Measurements from ENCODE around the gene ZNRD2. TPM values are rescaled to one million over a fixed set of nuclear protein-coding genes. Genes with fewer than 3 reads are reported as not detected.

Gene ZNRD2
- total and polyA plus RNA-seq, 10 of the 15 experiments (the other 5 are each of a cell fraction or from before 2014, with no cell fraction given) = 7.9 to 111 (median 55.4) TPM

DNA sequence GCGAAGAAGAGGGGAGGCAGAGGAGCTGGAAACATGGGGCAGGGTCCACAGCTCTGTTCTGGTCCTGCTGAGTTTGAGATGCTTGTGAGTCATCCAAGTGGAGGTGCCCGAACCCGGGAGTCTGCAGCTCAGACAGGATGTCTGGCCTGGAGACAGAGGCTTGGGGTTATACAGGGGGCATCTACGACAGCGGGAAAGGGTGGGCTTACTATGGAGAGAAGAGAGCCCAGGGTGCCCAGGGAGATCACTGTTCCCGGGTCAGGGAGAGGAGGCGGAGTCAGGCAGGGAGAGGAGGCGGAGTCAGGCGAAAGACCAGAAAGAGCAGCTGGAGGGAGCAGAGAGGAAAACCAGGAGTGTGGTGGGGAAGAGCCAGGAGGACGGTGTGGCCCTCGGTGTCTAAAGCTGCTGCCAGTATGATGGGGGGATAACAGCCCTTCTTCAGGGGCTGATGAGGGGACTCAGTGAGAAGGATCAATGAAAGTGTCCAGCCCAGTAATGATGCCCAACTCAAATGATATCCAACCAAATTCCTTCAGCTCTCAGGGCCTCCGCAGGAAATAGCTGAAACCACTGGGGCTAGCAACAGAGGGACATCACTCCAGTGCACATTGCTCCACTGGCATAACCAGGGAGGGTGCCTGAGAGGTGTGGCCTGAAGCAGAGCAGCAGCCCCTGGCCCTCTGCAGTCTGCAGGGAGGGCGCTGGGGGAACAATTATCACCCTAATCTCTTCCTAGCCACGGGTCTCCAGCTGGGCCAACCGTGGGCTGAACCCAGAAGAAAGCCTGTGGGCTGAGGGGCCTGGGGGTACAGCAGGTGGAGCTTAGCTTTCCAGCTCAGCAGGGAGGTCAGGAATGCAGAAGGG is 9.5 kb upstream of the ZNRD2 start (continued):
- TF ChIP-seq, protein P1, sequence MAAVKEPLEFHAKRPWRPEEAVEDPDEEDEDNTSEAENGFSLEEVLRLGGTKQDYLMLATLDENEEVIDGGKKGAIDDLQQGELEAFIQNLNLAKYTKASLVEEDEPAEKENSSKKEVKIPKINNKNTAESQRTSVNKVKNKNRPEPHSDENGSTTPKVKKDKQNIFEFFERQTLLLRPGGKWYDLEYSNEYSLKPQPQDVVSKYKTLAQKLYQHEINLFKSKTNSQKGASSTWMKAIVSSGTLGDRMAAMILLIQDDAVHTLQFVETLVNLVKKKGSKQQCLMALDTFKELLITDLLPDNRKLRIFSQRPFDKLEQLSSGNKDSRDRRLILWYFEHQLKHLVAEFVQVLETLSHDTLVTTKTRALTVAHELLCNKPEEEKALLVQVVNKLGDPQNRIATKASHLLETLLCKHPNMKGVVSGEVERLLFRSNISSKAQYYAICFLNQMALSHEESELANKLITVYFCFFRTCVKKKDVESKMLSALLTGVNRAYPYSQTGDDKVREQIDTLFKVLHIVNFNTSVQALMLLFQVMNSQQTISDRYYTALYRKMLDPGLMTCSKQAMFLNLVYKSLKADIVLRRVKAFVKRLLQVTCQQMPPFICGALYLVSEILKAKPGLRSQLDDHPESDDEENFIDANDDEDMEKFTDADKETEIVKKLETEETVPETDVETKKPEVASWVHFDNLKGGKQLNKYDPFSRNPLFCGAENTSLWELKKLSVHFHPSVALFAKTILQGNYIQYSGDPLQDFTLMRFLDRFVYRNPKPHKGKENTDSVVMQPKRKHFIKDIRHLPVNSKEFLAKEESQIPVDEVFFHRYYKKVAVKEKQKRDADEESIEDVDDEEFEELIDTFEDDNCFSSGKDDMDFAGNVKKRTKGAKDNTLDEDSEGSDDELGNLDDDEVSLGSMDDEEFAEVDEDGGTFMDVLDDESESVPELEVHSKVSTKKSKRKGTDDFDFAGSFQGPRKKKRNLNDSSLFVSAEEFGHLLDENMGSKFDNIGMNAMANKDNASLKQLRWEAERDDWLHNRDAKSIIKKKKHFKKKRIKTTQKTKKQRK (IDR thresholded peaks at IDR 0.05; ENCODE audit: low read depth, low read length) = no peak
- TF ChIP-seq REST (IDR thresholded peaks at IDR 0.05; ENCODE audit: low read depth, low read length) = no peak
- TF ChIP-seq CHD2 (IDR thresholded peaks at IDR 0.05; ENCODE audit: borderline replicate concordance, low read depth, low read length) = no peak
- no peak for TF ChIP-seq HDAC2 (IDR thresholded peaks at IDR 0.05)
- TF ChIP-seq, protein P2, sequence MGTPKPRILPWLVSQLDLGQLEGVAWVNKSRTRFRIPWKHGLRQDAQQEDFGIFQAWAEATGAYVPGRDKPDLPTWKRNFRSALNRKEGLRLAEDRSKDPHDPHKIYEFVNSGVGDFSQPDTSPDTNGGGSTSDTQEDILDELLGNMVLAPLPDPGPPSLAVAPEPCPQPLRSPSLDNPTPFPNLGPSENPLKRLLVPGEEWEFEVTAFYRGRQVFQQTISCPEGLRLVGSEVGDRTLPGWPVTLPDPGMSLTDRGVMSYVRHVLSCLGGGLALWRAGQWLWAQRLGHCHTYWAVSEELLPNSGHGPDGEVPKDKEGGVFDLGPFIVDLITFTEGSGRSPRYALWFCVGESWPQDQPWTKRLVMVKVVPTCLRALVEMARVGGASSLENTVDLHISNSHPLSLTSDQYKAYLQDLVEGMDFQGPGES (IDR thresholded peaks at IDR 0.05) = no peak
